ENCODE data around the gene KIF5C.

KIF5C gene

DNA sequence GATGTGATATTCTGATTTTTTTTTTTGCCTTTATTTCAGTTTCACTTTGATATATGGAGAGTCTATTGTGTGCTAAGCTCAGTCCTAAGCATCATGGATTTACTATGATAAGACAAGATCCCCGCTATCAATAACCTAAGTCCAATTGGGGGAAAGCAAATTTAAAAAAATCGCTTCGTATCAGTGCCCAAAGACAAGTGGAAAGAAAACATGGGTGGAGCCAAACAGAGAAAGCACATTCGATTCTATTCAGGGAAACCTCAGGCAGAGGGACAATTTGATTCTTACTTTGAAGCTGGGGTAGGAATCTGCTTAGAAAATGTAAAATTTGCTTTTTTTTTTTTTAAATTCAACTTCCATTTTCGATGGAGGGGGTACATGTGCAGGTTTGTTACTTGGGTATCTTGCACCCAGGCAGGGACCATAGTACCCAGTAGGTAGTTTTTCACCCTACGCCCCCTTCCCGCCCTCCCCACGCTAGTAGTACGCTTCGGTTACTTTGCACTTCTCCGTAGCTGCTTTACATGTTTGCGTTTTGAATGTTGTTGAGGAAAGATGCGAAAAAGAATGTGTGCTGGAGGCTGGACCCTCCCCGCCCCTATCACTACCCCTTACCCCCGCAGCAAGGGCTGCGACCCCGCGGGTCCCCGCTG is 12.4 kb downstream of the KIF5C start:
- DNase-seq (ENCODE audit: low read depth in 2 of 2) = no peak

GRCh38 chr2:148888003-148888501 is 13.0 kb downstream of the KIF5C start:
- DNase-seq (ENCODE audit: low read depth in 2 of 2) = no peak

- peak in 1 of 2 experiments; percentile 9 for DNase-seq (ENCODE audit: low read depth in 2 of 2)
Observed at GRCh38 chr2:148888986-148889385, 14.0 kb downstream of the KIF5C start.

- no peak for DNase-seq (ENCODE audit: low read depth in 2 of 2)
Observed at GRCh38 chr2:148893906-148894305, 18.9 kb downstream of the KIF5C start.

DNA sequence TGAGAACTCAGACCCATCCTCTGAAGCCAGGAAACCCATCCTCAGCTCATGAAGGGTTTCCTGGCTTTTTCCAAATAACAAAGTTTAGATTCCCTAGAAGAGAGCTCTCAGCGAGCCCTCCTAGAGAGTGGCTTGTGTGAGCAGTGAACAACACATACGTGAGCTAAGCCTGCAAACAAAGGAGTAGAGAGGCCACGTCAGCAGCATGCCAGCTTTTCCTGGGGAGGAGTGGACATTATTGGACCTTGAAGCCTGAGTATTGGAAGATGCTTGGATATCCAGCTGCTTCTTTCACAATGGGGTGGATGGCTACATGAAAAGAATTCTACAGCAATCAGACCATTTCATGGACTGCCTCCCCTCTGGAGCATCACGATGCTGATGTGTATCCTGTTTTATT is 21.1 kb downstream of the KIF5C start:
- no peak for DNase-seq (ENCODE audit: low read depth in 2 of 2)

- no peak for DNase-seq (ENCODE audit: low read depth in 2 of 2)
Observed at GRCh38 chr2:148899638-148900318, 24.8 kb downstream of the KIF5C start.

- no peak for DNase-seq (ENCODE audit: low read depth in 2 of 2)
Observed at GRCh38 chr2:148900350-148900837, 25.4 kb downstream of the KIF5C start.

DNA sequence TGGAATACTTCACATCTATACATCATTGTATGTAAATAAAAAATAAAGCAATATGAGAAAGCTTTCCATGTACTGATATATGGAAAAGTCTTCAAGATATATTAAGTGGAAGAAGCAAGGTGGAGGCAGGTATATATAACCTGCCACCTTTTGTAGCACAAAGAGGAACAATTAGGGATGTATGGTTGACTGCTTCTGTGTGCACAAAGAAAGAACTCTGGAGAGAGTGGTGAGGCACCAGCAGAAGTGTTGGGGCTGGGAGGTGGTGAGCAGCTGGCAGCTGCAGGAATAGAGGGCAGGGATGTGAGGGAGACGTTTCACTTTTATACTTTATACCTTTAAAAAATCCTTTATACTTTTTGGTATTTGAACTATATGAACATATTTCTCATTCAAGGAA is 26.1 kb downstream of the KIF5C start:
- DNase-seq (ENCODE audit: low read depth in 2 of 2) = no peak

GRCh38 chr2:148902798-148903197 is 27.8 kb downstream of the KIF5C start:
- DNase-seq (ENCODE audit: low read depth in 2 of 2) = no peak

GRCh38 chr2:148903294-148903693 is 28.3 kb downstream of the KIF5C start:
- DNase-seq (ENCODE audit: low read depth in 2 of 2) = no peak

- DNase-seq (ENCODE audit: low read depth in 2 of 2) = no peak
Observed at GRCh38 chr2:148903979-148904378, 29.0 kb downstream of the KIF5C start.

DNA sequence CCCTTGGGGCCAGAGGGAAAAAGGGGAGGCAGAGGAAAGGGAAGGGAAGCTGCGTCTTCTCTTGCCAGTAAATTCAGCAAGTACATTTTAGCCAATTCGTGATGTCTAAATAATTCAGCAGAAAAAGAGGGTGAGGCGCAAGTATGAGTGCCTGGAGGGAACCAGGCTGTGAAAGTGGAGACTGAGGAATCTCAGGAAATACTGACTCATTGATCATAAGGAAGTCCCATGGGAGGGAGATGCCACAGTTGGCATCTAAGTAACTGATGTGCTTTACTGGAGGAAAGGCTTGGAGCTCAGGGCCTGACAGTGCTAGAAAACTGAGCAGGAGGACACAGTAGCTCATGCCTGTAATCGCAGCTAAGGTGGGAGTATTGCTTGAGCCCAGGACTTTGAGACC is 31.1 kb downstream of the KIF5C start:
- no peak for DNase-seq (ENCODE audit: low read depth in 2 of 2)

- no peak for DNase-seq (ENCODE audit: low read depth in 2 of 2)
Observed at GRCh38 chr2:148907085-148907785, 32.2 kb downstream of the KIF5C start.

GRCh38 chr2:148909114-148909513 is 34.1 kb downstream of the KIF5C start:
- no peak for DNase-seq (ENCODE audit: low read depth in 2 of 2)

- no peak for DNase-seq (ENCODE audit: low read depth in 2 of 2)
Observed at GRCh38 chr2:148913061-148913460, 38.0 kb downstream of the KIF5C start.

DNA sequence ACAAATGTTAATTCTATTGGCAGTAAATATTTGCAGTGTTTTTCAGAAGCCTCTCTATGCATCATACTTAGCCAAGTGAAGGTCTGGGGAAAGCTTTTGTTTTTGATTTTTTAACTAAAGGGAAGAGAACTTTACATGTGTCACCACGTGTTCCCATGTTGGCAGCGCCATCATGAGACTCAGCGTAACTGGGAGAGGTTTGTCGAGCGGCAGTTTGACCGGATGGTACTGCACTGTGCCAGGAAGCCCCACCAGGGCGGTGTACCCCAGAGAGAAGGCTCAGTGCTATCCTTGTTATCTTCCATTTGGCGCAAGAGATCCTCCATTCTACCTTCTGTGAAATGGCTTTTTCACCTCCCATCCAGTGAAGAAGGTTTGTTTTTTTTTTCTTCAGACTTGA is 38.5 kb downstream of the KIF5C start:
- no peak for DNase-seq (ENCODE audit: low read depth in 2 of 2)

GRCh38 chr2:148914463-148914862 is 39.4 kb downstream of the KIF5C start:
- no peak for DNase-seq (ENCODE audit: low read depth in 2 of 2)

DNA sequence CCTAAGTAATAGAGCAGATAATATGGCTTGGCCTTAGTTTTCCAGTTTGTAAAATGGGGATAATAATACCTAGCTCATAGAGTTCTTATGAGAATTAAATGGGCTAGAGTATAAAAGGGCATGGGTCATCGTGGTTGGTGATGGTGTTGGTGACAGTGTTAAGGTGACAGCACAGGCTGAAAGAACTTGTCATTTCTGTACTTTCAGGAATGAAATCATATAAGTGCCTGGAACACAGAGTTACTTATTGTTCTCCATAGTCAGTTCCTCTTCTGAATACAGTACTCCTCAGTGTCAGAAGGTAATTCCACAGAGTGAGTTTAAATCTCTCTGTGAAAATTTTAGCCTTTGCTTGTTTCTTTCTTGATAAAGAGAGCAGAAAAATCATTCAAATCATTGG is 42.4 kb downstream of the KIF5C start:
- DNase-seq (ENCODE audit: low read depth in 2 of 2) = no peak

DNA sequence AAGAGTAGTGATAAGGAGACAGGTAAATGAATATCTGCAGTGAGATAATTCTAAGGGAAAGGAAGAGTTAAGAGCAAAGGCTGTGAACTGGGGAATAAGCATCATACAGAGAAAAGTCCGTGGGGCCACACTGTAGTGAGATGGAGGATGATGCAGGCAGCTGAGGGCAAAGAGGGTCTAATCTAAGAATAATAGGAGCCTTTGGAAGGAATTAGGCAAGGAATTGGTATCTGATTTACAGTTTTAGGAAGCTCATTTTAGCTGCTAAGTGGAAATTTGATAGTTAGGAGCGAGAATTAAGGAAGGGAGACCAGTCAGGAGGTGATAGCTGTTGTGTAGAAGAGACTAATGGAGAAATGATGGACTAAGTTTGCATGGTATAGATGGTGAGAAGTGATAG is 43.5 kb downstream of the KIF5C start:
- DNase-seq (ENCODE audit: low read depth in 2 of 2) = no peak

- no peak for DNase-seq (ENCODE audit: low read depth in 2 of 2)
Observed at GRCh38 chr2:148920559-148920958, 45.5 kb downstream of the KIF5C start.

DNA sequence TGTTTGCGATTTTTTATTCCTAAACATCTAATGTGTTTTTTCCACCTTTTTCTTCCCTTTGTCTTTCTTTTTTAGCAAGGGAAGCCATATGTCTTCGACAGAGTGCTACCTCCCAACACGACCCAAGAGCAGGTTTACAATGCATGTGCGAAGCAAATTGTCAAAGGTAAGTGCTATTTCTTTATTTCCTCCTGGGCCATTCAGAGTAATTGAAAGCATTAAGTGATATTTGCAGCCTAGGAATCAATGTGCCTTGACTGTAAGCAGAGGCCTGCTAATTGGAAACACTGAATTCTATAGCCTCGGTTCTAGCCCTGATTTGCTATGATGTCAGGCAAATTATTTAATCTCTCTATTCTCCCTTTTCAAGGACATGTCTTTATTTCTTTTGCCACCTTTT is 47.0 kb downstream of the KIF5C start:
- DNase-seq (ENCODE audit: low read depth in 2 of 2) = no peak

- DNase-seq (ENCODE audit: low read depth in 2 of 2) = no peak
Observed at GRCh38 chr2:148922776-148923475, 47.9 kb downstream of the KIF5C start.

All from fibroblast of skin of left biceps (primary cell).